ENCODE data around the gene FAM209B.
"Not testable (repeated sequence)": the region's sequence is repeated elsewhere in the genome, so short reads cannot be mapped to it uniquely, and the experiment has no call there.

DNA sequence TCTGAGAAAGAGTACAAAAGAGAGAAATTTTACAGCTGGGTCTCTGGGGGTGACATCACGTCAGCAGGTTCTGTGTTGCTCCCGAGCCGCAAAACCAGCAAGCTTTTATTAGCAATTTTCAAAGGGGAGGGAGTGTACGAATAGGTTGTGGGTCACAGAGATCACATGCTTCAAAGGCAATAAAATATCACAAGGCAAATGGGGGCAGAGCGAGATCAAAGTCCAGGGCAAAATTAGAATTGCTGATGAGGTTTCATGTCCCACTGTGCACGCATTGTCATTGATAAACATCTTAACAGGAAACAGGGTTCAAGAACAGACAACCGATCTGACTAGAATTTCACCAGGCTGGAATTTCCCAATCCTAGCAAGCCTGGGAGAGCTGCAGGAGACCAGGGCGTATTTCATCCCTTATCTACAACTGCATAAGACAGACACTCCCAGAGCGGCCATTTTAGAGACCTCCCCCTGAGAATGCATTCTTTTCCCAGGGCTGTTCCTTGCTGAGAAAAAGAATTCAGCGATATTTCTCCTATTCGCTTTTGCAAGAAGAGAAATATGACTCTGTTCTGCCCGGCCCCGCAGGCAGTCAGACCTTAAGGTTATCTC lies 12.2 kb upstream of the FAM209B start:
- TF ChIP-seq CTCF (conservative IDR thresholded peaks at IDR 0.05 in 1 of 2, IDR thresholded peaks at IDR 0.05 in 1 of 2; ENCODE audit: extremely low read depth in 1 of 2, insufficient read depth in 1 of 2, low read depth in 1 of 2, low read length in 2 of 2); EZH2 (IDR thresholded peaks at IDR 0.05; ENCODE audit: borderline replicate concordance, low read length): not testable (repeated sequence)

All from mammary epithelial cell (primary cell).